ENCODE data around the gene PRR4.

Gene PRR4, protein sequence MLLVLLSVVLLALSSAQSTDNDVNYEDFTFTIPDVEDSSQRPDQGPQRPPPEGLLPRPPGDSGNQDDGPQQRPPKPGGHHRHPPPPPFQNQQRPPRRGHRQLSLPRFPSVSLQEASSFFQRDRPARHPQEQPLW

DNA sequence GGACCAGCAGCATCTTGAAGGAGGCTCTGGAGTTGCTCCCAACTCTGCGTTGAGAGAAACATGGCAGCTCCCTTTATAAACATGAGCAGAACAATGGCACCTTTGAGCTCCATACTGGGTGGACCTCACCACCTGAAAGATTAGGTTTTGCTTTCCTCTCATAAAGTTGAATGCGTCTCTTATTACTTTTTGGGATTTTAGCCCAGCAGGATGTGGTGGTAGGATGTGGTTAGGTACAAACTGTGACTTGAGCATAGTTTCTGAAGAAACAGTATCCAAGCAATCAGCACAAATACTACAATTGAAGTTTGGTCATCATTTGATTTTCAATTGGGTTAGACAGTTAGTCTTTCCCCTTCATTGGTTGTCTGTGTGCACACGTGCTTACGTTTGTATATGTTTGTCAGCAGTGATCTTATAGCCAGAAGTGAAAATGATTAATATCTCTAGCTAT is at the start of gene PRR4:
Gene PRR4, minus strand, starts transcription at position 51 of the 454 bp plus-strand sequence. Its CDS starts 38 bp downstream, at position 13.
- DNase-seq: no peak

DNA sequence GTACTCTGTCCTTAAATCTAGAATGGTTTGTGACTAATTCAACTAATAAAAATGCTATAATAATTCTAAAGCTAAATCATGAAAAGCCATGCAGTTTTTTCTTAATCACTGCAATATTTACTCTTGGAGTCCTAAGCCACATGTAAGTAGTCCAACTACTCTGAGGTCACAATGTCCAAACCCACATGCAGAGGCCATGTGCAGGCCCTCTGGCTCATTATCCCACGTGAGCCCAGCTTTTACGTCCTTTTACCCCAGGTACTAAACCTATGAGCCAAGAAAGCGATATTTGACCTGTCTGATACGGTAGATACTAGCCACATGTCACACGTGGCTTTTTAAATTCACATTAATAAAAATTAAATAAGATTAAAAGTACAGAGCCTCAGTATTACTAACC is 47.6 kb upstream of the PRR4 start:
- DNase-seq: no peak

- no peak for DNase-seq
Measured at GRCh38 chr12:10891937-10892336, 42.7 kb upstream of the PRR4 start.

DNA sequence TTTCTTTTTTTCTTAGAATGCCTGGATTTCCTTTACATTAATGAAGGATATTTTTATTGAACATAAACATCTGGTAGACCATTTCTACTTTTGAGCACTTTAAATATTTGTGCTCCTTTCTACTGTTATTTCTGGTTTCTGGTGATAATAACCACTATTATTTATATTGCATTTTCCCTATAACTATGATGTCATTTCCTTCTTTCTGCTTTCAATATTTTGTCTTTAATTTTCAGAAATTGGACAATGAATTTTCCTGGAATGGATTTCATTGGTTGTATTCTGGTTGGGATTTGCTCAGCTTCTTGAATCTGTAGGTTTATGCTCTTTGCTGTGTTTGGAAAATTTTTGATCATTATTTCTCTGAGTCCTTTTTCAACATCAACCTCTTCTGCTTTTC is 40.0 kb upstream of the PRR4 start:
- DNase-seq: no peak

- DNase-seq: no peak
Measured at GRCh38 chr12:10884086-10884725, 34.9 kb upstream of the PRR4 start, which contains the start of gene PRH1. PRH1 (minus strand) TSS chr12:10884255; CDS start chr12:10884217, 38 bp downstream.

- DNase-seq: no peak
Measured at GRCh38 chr12:10873378-10873777, 24.1 kb upstream of the PRR4 start.

DNA sequence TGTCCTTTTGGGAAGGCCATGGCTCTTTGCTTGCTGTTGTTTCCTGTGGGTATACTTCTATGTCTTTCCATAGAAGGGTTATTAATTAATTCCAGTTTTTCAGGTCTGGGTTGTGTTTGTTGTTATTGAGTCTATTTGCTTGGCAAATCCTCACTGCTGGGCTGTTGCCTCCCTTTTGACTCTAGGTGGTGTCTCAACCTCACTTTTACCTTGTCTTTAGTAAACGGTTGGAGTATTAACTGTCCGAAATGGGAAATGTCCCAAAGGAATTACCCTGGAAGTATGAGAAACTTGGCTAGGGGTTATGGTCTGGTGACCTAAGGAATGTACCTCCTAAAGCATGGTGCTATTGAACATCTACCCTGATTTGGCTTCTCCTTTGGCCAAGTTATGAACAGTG is 18.1 kb upstream of the PRR4 start:
- DNase-seq: no peak

DNA sequence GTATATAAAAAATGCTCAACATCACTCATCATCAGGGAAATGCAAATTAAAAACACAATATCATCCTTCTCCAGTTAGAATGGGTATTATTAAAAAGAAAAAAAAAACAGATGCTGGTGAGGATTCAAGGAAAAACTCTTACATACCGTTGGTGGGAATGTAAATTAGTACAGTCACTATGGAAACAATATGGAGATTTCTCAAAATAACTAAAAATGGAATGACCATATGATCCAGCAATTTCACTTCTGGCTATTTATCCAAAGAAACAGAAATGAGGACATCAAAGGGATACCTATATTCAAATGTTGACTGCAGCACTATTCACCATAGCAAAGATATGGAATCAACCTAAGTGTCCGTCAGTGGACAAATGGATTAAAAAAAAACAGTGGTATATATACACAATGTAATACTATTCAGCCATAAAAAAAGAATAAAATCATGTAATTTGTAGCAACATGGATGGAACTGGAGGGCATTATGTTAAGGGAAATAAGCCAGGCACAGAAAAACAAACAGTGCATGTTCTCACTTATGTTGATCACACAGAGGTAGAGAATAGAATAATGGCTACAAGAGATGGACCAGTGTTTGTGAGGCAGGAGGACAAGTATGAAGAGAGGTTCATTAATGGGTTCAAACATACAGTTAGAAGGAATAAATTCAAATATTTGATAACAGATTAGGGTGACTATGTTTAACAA is 14.4 kb upstream of the PRR4 start:
- no peak for DNase-seq

DNA sequence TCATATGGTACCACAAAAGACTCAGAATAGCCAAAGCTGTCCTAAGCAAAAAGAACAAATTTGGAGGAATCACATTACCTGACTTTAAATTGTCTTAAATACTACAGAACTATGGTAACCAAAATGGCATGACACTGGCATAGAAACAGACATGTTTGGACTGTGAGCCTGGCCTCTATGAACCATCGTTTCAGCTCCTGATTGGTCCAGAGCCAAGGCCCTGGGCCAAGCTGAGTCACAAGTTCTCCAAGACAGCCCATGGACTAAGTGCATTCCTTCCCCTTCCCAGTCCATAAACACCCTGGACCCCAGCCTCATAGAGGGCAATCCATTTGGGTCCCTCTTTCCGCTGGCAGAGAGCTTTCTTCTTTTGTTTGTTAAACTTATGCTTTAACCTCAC is 12.1 kb upstream of the PRR4 start:
- no peak for DNase-seq

DNA sequence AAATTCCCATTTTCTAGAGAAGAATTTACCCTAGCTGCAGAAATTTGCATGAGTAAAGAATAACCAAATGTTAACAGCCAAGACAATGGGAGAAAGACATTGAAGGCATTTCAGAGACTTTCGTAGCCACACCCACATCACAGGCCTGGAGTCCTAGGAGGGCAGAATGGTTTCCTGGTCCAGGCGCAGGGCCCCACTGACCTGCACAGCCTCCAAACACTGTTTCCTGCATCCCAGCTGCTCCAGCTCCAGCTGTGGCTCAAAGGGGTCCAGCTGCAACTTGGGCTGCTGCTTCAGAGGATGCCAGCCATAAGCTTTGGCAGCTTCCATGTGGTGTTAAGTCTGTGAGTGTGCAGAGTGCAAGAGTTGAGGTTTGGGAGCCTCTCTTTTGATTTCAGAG is 6.5 kb upstream of the PRR4 start:
- no peak for DNase-seq

GRCh38 chr12:10853776-10854175 is 4.5 kb upstream of the PRR4 start:
- DNase-seq: no peak

DNA sequence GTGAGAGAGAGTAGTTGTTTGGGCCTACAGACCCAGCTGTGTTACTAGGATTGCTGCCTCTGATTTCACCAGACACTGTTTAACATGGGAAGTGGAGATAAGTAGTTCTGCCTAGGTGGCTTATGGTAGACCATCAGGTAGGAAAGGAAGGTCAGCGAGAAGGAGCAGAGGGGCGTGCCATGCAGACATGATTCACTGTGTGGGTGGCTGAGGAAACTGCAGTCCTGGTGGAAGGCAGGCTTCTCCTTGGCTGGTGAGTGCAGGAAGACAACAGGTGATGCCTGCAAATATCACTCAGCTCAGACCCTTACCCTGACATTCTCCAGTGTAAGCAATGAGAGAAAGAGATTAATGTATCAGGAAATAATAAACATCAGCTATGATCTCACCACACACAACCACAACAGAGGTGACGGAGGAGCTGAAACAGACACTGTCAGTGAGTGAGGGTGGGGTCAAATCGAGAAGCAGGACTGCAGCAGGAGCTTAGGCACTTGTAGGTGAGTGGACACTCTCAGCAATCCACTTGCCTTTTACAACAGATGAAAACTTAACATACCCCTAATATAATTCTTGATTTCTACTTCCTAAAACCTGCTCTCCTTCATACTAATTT is 2.1 kb upstream of the PRR4 start:
- DNase-seq: no peak

GRCh38 chr12:10847744-10848143 is 1.5 kb downstream of the PRR4 start:
- DNase-seq: no peak

- DNase-seq: no peak
Measured at GRCh38 chr12:10842862-10843261, 6.4 kb downstream of the PRR4 start.

DNA sequence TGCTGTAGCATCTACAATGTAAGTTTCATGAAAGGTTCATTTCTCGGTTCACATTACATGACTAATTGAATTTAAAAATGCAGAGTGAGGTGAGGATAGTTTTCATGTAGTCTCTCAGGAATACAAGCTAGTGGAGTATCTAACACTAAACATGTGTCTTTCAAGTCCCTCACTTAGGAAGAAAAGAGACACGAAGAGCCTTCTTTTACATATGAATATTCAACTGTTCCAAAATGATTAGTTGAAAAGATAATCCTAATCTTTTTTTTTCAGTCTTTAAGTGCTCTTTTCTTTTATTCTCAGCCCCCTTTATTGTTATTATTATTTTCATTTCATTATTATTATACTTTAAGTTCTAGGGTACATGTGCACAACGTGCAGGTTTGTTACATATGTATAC is 10.8 kb downstream of the PRR4 start:
- DNase-seq: no peak

DNA sequence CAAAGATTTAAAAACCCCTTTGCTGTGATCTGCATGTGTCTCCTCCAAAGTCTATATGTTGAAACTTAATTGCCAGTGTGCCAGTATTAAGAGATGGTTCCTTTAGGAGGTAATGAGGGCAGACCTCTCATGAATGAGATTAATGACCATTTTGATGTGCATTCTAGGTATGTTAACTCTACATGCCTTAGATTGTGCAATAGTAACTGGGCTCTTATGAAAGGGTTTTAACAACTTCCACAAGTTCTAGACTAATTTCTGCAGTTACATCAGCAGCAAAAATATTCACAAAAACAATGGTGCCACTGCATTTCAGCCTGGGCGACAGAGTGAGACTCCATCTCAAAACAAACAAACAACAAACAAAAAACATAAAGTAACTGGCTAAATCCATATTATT is 19.3 kb downstream of the PRR4 start:
- no peak for DNase-seq

GRCh38 chr12:10826258-10826657 is 23.0 kb downstream of the PRR4 start, which contains the start of gene TAS2R10:
TAS2R10 (minus strand) TSS chr12:10826358; CDS start chr12:10826269, 89 bp downstream.
- DNase-seq: no peak

GRCh38 chr12:10824957-10825356 is 24.3 kb downstream of the PRR4 start:
- DNase-seq: no peak

GRCh38 chr12:10811883-10812536 is 37.3 kb downstream of the PRR4 start:
- DNase-seq: no peak

- no peak for DNase-seq
Measured at GRCh38 chr12:10810068-10810467, 39.2 kb downstream of the PRR4 start, which contains the start of gene TAS2R9. TAS2R9 (minus strand) TSS chr12:10810168; CDS start chr12:10810075, 93 bp downstream.

GRCh38 chr12:10807186-10807585 is 42.1 kb downstream of the PRR4 start, which contains the start of gene TAS2R8:
TAS2R8 (minus strand) TSS chr12:10807286; CDS start chr12:10806980, 306 bp downstream.
- DNase-seq: no peak

DNA sequence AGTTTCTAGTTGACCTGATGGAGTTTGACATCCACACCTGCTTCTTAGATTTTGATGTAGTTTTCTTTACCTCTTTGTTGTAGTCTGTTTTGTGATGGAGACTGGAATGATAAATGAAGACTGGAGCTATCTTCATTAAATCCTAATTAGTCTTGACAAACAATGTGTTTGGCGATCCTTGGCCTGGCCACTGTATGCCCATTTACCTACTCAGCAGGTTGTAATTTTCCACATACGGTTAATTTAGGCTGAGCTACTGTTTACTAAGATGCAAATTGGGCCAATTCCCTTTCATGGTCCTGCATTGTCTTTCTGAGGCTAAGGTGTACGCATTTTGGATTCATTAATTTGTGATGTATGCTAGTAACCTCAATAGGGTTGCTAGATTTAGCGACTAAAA is 46.7 kb downstream of the PRR4 start, which contains the start of gene TAS2R7:
Gene TAS2R7, minus strand, starts transcription at position 41 of the 400 bp plus-strand sequence. CDS start 57 bp downstream, outside the sequence.
- DNase-seq: no peak

DNA sequence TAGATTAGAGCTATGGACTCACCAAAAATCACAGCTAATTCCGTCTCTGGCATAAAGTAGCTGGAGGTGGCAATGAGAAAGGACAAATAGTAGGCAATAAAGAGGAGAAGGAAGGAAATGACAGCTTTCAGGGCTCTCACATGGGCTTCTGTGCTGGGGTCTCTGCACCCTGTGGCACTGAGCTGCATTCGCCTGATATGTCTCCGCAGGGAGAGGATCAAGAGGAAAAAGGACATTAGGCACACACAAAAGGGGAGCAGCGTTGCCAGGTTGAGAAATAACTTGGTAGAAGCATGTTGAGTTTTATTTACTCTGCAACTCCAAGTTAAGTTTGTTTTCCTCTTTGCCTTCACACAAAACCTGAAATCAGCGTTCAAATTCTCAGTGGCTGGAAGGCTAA is 47.5 kb downstream of the PRR4 start:
- no peak for DNase-seq

Data from stimulated activated CD4-positive, alpha-beta T cell treated with anti-CD3 and anti-CD28 coated beads, Interleukin-2, amount 100 ng/mL, for 24 hours (primary cell).